ENCODE measurements around the gene BAHCC1. TPM values are rescaled to one million over a fixed set of nuclear protein-coding genes. Genes with fewer than 3 reads are reported as not detected.
"Not testable (repeated sequence)": the region's sequence is repeated elsewhere in the genome, so short reads cannot be mapped to it uniquely, and the experiment has no call there.

BAHCC1 gene
- total and polyA plus RNA-seq, 10 of the 15 experiments (the other 5 are each of a cell fraction or from before 2014, with no cell fraction given), result 0.03 to 0.14 (median 0.11) TPM; not detected in 6

DNA sequence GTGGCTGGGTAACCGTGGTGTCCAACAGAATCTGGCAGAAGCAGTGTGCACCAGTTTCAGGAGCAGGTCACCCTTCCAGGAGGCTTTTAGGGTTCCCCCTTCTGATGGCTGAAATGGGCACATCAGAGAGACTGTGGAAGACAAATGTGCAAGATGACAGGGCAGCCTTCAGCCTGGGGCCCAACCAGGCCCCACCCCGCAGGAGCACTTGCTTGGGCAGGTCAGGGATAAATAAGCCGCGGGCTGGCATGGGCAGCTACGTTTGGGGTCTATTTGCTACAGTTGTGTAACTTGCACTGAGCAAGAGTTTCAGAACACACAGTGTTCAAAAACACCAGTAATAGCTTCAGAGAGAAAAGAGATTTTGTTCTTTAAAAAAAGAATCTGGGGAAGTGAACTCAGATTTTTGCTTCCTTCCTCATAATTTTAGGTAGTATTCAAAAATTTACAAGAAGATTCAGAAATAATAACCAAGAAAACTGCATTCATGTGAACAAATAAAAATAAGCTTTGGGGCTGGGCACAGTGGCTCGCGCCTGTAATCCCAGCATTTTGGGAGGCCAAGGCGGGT lies 44.9 kb upstream of the BAHCC1 start (continued):
- no peak for TF ChIP-seq NFYB (IDR thresholded peaks at IDR 0.05; ENCODE audit: insufficient read depth, low read depth, low read length)

DNA sequence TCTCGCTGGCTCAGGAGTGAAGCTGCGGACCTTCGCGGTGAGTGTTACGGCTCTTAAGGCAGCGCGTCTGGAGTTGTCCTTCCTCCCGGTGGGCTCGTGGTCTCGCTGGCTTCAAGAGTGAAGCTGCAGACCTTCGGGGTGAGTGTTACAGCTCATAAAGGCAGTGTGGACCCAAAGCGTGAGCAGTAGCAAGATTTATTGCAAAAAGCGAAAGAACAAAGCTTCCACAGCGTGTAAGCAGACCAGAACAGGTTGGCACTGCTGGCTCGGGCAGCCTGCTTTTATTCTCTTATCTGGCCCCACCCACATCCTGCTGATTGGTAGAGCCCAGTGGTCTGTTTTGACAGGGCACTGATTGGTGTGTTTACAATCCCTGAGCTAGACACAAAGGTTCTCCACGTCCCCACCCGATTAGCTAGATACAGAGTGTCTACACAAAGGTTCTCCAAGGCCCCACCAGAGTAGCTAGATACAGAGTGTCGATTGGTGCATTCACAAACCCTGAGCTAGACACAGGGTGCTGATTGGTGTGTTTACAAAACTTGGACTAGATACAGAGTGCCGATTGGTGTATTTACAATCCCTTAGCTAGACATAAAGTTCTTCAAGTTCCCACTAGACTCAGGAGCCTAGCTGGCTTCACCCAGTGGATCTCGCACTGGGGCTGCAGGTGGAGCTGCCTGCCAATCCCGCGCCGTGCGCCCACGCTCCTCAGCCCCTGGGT lies 43.8 kb upstream of the BAHCC1 start:
- ChIA-PET SMC1A (ENCODE audit: uncharacterized antibody, unreplicated experiment) (interaction anchor here (0.6 kb wide), 1 partner anchor 56 kb away, joined by 3 read pairs; the partner anchor contains the start of gene SLC38A10), CTCF (interaction anchor here (0.7 kb wide), 1 partner anchor 1283 kb away, joined by 3 read pairs; no protein-coding TSS in a partner anchor)
- ATAC-seq; H3K79me2 ChIP-seq (ENCODE audit: control insufficient read depth, insufficient read depth, low read length); H4K20me1 ChIP-seq (ENCODE audit: control insufficient read depth, insufficient read depth); BruUV-seq (replicated peaks); FAIRE-seq; H3K36me3 ChIP-seq (ENCODE audit: control insufficient read depth in 2 of 2, insufficient read depth in 2 of 2, low read length in 1 of 2); H3K9me3 ChIP-seq (replicated peaks; ENCODE audit: control insufficient read depth, insufficient read depth, low read length); H3K27ac ChIP-seq (ENCODE audit: control insufficient read depth, insufficient read depth); POLR2A ChIA-PET; RAD21 ChIA-PET (ENCODE audit: unreplicated experiment); H3K4me3 ChIP-seq; H2AFZ ChIP-seq (ENCODE audit: control insufficient read depth, low read depth, low read length); DNase-seq (ENCODE audit: low read depth, low spot score); in situ Hi-C loops (cut with MboI); H3K4me2 ChIP-seq (ENCODE audit: control insufficient read depth, insufficient read depth); intact Hi-C loops (cut with micrococcal nuclease; ENCODE audit: unreplicated experiment); H3K27me3 ChIP-seq (replicated peaks in 1 of 2; ENCODE audit: control insufficient read depth in 2 of 2, insufficient read depth in 2 of 2, low read length in 1 of 2); H3K4me1 ChIP-seq (ENCODE audit: control insufficient read depth, insufficient read depth, low read length); H3K9ac ChIP-seq (ENCODE audit: control insufficient read depth, insufficient read depth, low read length): not testable (repeated sequence)
- 76% methylated on average over 25 of the region's 25 CpGs for WGBS (ENCODE audit: insufficient coverage, insufficient replicate concordance, low lambda C conversion rate, missing lambda C conversion rate)
- TF ChIP-seq NFYB (IDR thresholded peaks at IDR 0.05; ENCODE audit: insufficient read depth, low read depth, low read length), result peak; percentile 43; the same call in 1 of the 2 replicates

DNA sequence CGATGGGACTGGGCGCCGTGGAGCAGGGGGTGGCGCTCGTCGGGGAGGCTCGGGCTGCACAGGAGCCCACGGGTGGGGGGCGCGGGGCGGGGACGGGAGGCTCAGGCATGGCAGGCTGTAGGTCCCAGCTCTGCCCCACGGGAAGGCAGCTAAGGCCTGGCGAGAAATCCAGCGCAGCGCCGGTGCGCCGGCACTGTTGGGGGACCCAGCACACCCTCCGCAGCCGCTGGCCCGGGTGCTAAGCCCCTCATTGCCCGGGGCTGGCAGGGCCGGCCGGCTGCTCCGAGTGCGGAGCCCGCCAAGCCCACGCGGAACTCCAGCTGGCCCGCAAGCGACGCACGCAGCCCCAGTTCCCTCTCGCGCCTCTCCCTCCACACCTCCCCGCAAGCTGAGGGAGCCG lies 43.2 kb upstream of the BAHCC1 start:
- FAIRE-seq, POLR2A ChIA-PET, CTCF ChIA-PET: not testable (repeated sequence)

More for the DNA sequence above, 43.2 kb upstream of the BAHCC1 start:
- RAD21 ChIA-PET (ENCODE audit: unreplicated experiment); DNase-seq (ENCODE audit: low read depth, low spot score); H3K79me2 ChIP-seq (ENCODE audit: control insufficient read depth, insufficient read depth, low read length); H3K4me1 ChIP-seq (ENCODE audit: control insufficient read depth, insufficient read depth, low read length); H4K20me1 ChIP-seq (ENCODE audit: control insufficient read depth, insufficient read depth); H2AFZ ChIP-seq (ENCODE audit: control insufficient read depth, low read depth, low read length); BruUV-seq (replicated peaks); ATAC-seq; H3K9ac ChIP-seq (ENCODE audit: control insufficient read depth, insufficient read depth, low read length); H3K27ac ChIP-seq (ENCODE audit: control insufficient read depth, insufficient read depth); in situ Hi-C loops (cut with MboI); H3K4me3 ChIP-seq; H3K4me2 ChIP-seq (ENCODE audit: control insufficient read depth, insufficient read depth); intact Hi-C loops (cut with micrococcal nuclease; ENCODE audit: unreplicated experiment); H3K27me3 ChIP-seq (replicated peaks in 1 of 2; ENCODE audit: control insufficient read depth in 2 of 2, insufficient read depth in 2 of 2, low read length in 1 of 2); H3K9me3 ChIP-seq (replicated peaks; ENCODE audit: control insufficient read depth, insufficient read depth, low read length); H3K36me3 ChIP-seq (ENCODE audit: control insufficient read depth in 2 of 2, insufficient read depth in 2 of 2, low read length in 1 of 2); SMC1A ChIA-PET (ENCODE audit: uncharacterized antibody, unreplicated experiment): not testable (repeated sequence)
- WGBS (ENCODE audit: insufficient coverage, insufficient replicate concordance, low lambda C conversion rate, missing lambda C conversion rate), result 73% methylated on average over 22 of the region's 38 CpGs
